Neural cell (in vitro differentiated cells): ENCODE results near the gene CRACR2B.

Experiments
- EP300 ChIP-seq: fragments of 450-650 bp; conservative IDR thresholded peaks from 2 replicates; pipeline ENCODE4 v1.6.1; 2014; ENCODE audit warnings: antibody characterized with exemption, mild to moderate bottlenecking, moderate library complexity; ENCODE audit not compliant: poor library complexity, severe bottlenecking
- EZH2 ChIP-seq: fragments of 200-600, 300-800 bp; shearing (Covaris generic), sonication (generic); IDR thresholded peaks from 2 replicates; pipeline ENCODE4 v1.6.1; 2014; ENCODE audit warnings: antibody characterized with exemption, low read length, borderline replicate concordance, mild to moderate bottlenecking; ENCODE audit not compliant: insufficient read depth, poor library complexity, severe bottlenecking
- MXI1 ChIP-seq: fragments of 450-650 bp; conservative IDR thresholded peaks from 2 replicates; pipeline ENCODE4 v1.6.1; 2014; ENCODE audit warnings: antibody characterized with exemption, mild to moderate bottlenecking; ENCODE audit not compliant: poor library complexity, severe bottlenecking
- POLR2AphosphoS5 ChIP-seq: IDR thresholded peaks from 2 replicates; pipeline ENCODE4 v1.6.1; 2012
- RAD21 ChIP-seq: fragments of 450-650 bp; conservative IDR thresholded peaks from 2 replicates; pipeline ENCODE4 v1.6.1; 2014; ENCODE audit warnings: antibody characterized with exemption, mild to moderate bottlenecking, moderate library complexity
- TAF1 ChIP-seq: IDR thresholded peaks from 2 replicates; pipeline ENCODE4 v1.6.1; 2012; ENCODE audit warnings: low read depth
- TF ChIP-seq, protein P1 (sequence below): IDR thresholded peaks from 2 replicates; pipeline ENCODE4 v1.6.1; 2012; ENCODE audit warnings: borderline replicate concordance
- TF ChIP-seq, protein P2 (sequence below): fragments of 450-650 bp; IDR thresholded peaks from 2 replicates; pipeline ENCODE4 v1.5.1; 2014; ENCODE audit warnings: antibody characterized with exemption, mild to moderate bottlenecking, moderate library complexity; ENCODE audit not compliant: poor library complexity, severe bottlenecking

GRCh38 chr11:858762-859339 is 31.1 kb downstream of the CRACR2B start:
- TF ChIP-seq, protein P1, sequence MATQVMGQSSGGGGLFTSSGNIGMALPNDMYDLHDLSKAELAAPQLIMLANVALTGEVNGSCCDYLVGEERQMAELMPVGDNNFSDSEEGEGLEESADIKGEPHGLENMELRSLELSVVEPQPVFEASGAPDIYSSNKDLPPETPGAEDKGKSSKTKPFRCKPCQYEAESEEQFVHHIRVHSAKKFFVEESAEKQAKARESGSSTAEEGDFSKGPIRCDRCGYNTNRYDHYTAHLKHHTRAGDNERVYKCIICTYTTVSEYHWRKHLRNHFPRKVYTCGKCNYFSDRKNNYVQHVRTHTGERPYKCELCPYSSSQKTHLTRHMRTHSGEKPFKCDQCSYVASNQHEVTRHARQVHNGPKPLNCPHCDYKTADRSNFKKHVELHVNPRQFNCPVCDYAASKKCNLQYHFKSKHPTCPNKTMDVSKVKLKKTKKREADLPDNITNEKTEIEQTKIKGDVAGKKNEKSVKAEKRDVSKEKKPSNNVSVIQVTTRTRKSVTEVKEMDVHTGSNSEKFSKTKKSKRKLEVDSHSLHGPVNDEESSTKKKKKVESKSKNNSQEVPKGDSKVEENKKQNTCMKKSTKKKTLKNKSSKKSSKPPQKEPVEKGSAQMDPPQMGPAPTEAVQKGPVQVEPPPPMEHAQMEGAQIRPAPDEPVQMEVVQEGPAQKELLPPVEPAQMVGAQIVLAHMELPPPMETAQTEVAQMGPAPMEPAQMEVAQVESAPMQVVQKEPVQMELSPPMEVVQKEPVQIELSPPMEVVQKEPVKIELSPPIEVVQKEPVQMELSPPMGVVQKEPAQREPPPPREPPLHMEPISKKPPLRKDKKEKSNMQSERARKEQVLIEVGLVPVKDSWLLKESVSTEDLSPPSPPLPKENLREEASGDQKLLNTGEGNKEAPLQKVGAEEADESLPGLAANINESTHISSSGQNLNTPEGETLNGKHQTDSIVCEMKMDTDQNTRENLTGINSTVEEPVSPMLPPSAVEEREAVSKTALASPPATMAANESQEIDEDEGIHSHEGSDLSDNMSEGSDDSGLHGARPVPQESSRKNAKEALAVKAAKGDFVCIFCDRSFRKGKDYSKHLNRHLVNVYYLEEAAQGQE: no peak
- TF ChIP-seq EZH2 (no peak), POLR2AphosphoS5 (no peak), RAD21 (no peak), TAF1 (no peak), EP300 (no peak), MXI1 (no peak)
- TF ChIP-seq, protein P2, sequence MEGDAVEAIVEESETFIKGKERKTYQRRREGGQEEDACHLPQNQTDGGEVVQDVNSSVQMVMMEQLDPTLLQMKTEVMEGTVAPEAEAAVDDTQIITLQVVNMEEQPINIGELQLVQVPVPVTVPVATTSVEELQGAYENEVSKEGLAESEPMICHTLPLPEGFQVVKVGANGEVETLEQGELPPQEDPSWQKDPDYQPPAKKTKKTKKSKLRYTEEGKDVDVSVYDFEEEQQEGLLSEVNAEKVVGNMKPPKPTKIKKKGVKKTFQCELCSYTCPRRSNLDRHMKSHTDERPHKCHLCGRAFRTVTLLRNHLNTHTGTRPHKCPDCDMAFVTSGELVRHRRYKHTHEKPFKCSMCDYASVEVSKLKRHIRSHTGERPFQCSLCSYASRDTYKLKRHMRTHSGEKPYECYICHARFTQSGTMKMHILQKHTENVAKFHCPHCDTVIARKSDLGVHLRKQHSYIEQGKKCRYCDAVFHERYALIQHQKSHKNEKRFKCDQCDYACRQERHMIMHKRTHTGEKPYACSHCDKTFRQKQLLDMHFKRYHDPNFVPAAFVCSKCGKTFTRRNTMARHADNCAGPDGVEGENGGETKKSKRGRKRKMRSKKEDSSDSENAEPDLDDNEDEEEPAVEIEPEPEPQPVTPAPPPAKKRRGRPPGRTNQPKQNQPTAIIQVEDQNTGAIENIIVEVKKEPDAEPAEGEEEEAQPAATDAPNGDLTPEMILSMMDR: no peak
